HepG2 (cell line): ENCODE results near the gene SNX30. TPM values are rescaled to one million over a fixed set of nuclear protein-coding genes. Genes with fewer than 3 reads are reported as not detected.

ENCODE experiments used
- FOXA3 ChIP-seq: IDR thresholded peaks from 2 replicates; pipeline ENCODE4 v1.6.1; 2016; ENCODE audit warnings: missing genetic modification reagents, missing compliant biosample characterization
- GATAD2A ChIP-seq: IDR thresholded peaks from 2 replicates; pipeline ENCODE4 v1.6.1; 2016
- GFI1 ChIP-seq: sonication (generic); formaldehyde crosslinking; IDR thresholded peaks from 2 replicates; pipeline ENCODE4 v1.5.0; 2020; ENCODE audit warnings: missing genetic modification reagents, mild to moderate bottlenecking, borderline replicate concordance
- GLMP ChIP-seq: sonication (generic); formaldehyde crosslinking; IDR thresholded peaks from 2 replicates; pipeline ENCODE4 v1.9.0; 2021; ENCODE audit warnings: missing genetic modification reagents, mild to moderate bottlenecking, borderline replicate concordance
- HHEX ChIP-seq: IDR thresholded peaks from 2 replicates; pipeline ENCODE4 v1.6.1; 2016; ENCODE audit warnings: control low read depth
- HMG20B ChIP-seq: conservative IDR thresholded peaks from 2 replicates; pipeline ENCODE4 v1.6.1; 2016; ENCODE audit warnings: missing genetic modification reagents, missing compliant biosample characterization
- KAT2B ChIP-seq: fragments of 150-350 bp; IDR thresholded peaks from 2 replicates; pipeline ENCODE4 v1.6.1; 2014; ENCODE audit warnings: low read depth, low read length, borderline replicate concordance
- NR2F6 ChIP-seq, 2 experiments: IDR thresholded peaks; 2 replicates each; pipeline ENCODE4 v1.6.1; 2016; ENCODE audit warnings: antibody characterized with exemption in 1 of 2, mild to moderate bottlenecking in 1 of 2
- PATZ1 ChIP-seq: sonication (generic); formaldehyde crosslinking; IDR thresholded peaks from 2 replicates; pipeline ENCODE4 v1.4.0; 2020; ENCODE audit warnings: missing genetic modification reagents
- RARA ChIP-seq: IDR thresholded peaks from 2 replicates; pipeline ENCODE4 v1.6.1; 2016; ENCODE audit warnings: missing genetic modification reagents, missing compliant biosample characterization
- SAP130 ChIP-seq: IDR thresholded peaks from 2 replicates; pipeline ENCODE4 v1.6.1; 2016; ENCODE audit warnings: low read depth
- SIN3A ChIP-seq: IDR thresholded peaks from 2 replicates; pipeline ENCODE4 v1.6.1; 2011; ENCODE audit warnings: low read depth, mild to moderate bottlenecking, control low read depth, low read length, borderline replicate concordance
- SOX13 ChIP-seq, 3 experiments: fragments of 450-650 bp in 1 of 3; sonication (generic) in 1 of 3; formaldehyde crosslinking in 1 of 3; IDR thresholded peaks in 2 of 3; conservative IDR thresholded peaks in 1 of 3; 2 replicates each; pipeline versions ENCODE4 v1.5.0 to v1.6.1; 2016 to 2020; ENCODE audit warnings: antibody characterized with exemption in 1 of 3, mild to moderate bottlenecking in 1 of 3, missing compliant biosample characterization in 1 of 3, missing genetic modification reagents in 1 of 3, moderate library complexity in 1 of 3
- ZBED4 ChIP-seq: sonication (generic); formaldehyde crosslinking; IDR thresholded peaks from 2 replicates; pipeline ENCODE4 v1.4.0; 2020; ENCODE audit warnings: missing genetic modification reagents, borderline replicate concordance
- ZBTB20 ChIP-seq: sonication (generic); formaldehyde crosslinking; IDR thresholded peaks from 2 replicates; pipeline ENCODE4 v1.8.1; 2023; ENCODE audit warnings: missing genetic modification reagents, low read depth, mild to moderate bottlenecking, borderline replicate concordance
- ZMYM2 ChIP-seq: sonication (generic); formaldehyde crosslinking; IDR thresholded peaks from 2 replicates; pipeline ENCODE4 v1.8.0; 2022; ENCODE audit warnings: mild to moderate bottlenecking, missing genetic modification reagents
- ZMYM3 ChIP-seq: sonication (generic); formaldehyde crosslinking; IDR thresholded peaks from 2 replicates; pipeline ENCODE4 v1.5.1; 2020; ENCODE audit warnings: mild to moderate bottlenecking, missing genetic modification reagents
- ZNF33B ChIP-seq: sonication (generic); formaldehyde crosslinking; IDR thresholded peaks from 2 replicates; pipeline ENCODE4 v1.5.1; 2020; ENCODE audit warnings: mild to moderate bottlenecking, missing genetic modification reagents
- ZNF503 ChIP-seq: sonication (generic); formaldehyde crosslinking; IDR thresholded peaks from 2 replicates; pipeline ENCODE4 v1.4.0; 2020; ENCODE audit warnings: missing genetic modification reagents
- ZNF777 ChIP-seq: sonication (generic); formaldehyde crosslinking; IDR thresholded peaks from 2 replicates; pipeline ENCODE4 v1.4.0; 2020; ENCODE audit warnings: missing genetic modification reagents
- polyA plus RNA-seq, 8 experiments: library from polyadenylated mRNA; depleted of rRNA in 3 of 8; stranded (reverse) in 7 of 8; unstranded in 1 of 8; fragments of >200 nt; fragmentation: Illumina TruSeq in 4 of 8; extraction: Trizol in 4 of 8; gene quantifications; 2 replicates each; pipeline versions ENCODE4 v1.2.1 to v1.2.3, GENCODE V29; 2011 to 2016; ENCODE audit warnings: low read depth in 4 of 8, missing spikeins in 1 of 8, mixed read lengths in 1 of 8; ENCODE audit not compliant: insufficient read depth in 1 of 8
- total RNA-seq, 5 experiments: library from RNA; depleted of rRNA; stranded (reverse); fragments of >200 nt; fragmentation: Illumina TruSeq; extraction: Trizol; gene quantifications; 2 replicates each; pipeline ENCODE4 v1.2.3, GENCODE V29; 2016; ENCODE audit warnings: low read depth in 1 of 5

Gene SNX30
- total and polyA plus RNA-seq, 2 of the 13 experiments (the other 11 are each of a cell fraction or from before 2014, with no cell fraction given): 4.4 to 12.4 TPM

GRCh38 chr9:112841261-112841660 is 90.7 kb downstream of the SNX30 start (continued):
- TF ChIP-seq ZNF777 (CRISPR knock-in tag) (no peak), ZNF33B (CRISPR knock-in tag) (no peak), ZBTB20 (peak; percentile 39; the same call in 1 of the 2 replicates), KAT2B (no peak), ZMYM3 (no peak), SAP130 (CRISPR knock-in tag) (0 out of 2 replicates have a peak, but pooled peaks have one; percentile 14), GATAD2A (CRISPR knock-in tag) (peak; percentile 57), RARA (CRISPR knock-in tag) (peak; percentile 50; the same call in 1 of the 2 replicates), HHEX (CRISPR knock-in tag) (peak; percentile 85), ZBED4 (no peak), NR2F6 (IDR thresholded peaks at IDR 0.05) (no peak), NR2F6 (CRISPR knock-in tag; IDR thresholded peaks at IDR 0.05) (0 out of 2 replicates have a peak, but pooled peaks have one; percentile 30), FOXA3 (CRISPR knock-in tag) (peak; percentile 88), ZNF503 (CRISPR knock-in tag) (no peak), HMG20B (CRISPR knock-in tag) (peak; percentile 85), GFI1 (CRISPR knock-in tag) (peak; percentile 97), SOX13 (IDR thresholded peaks at IDR 0.05) (no peak), SOX13 (CRISPR knock-in tag; conservative IDR thresholded peaks at IDR 0.05 in 1 of 2, IDR thresholded peaks at IDR 0.05 in 1 of 2) (peak in 1 of 2 experiments; percentile 56; a peak in 1 of 4 replicates), SIN3A (0 out of 2 replicates have a peak, but pooled peaks have one; percentile 31), GLMP (CRISPR knock-in tag) (no peak), PATZ1 (CRISPR knock-in tag) (peak; percentile 88), ZMYM2 (no peak)
